Ovary (tissue), 9 donors: ENCODE results near the gene ATP6V1D. TPM values are rescaled to one million over a fixed set of nuclear protein-coding genes. Genes with fewer than 3 reads are reported as not detected.

Source experiments
- DNase-seq, 5 donors: peaks; one replicate each; pipeline ENCODE4 v3.0.0-alpha.2; 2019 to 2020
- H3K27ac ChIP-seq, 2 donors: fragments of 200-600 bp; one replicate each; pipeline versions ENCODE4 v1.5.1 to v1.8.0; 2019 to 2022
- H3K27me3 ChIP-seq: fragments of 200-600 bp; one replicate; pipeline ENCODE4 v1.8.0; 2022
- H3K36me3 ChIP-seq: fragments of 200-600 bp; sonication (generic); one replicate; pipeline ENCODE4 v1.5.1; 2019
- H3K4me1 ChIP-seq: one replicate; pipeline ENCODE4 v1.8.1; 2013; ENCODE audit warnings: mild to moderate bottlenecking, moderate library complexity; ENCODE audit not compliant: insufficient read depth
- H3K4me3 ChIP-seq: fragments of 200-600 bp; sonication (generic); one replicate; pipeline ENCODE4 v1.5.1; 2017
- H3K9me3 ChIP-seq, 2 donors: fragments of 200-600 bp in 1 of 2; sonication (generic) in 1 of 2; one replicate each; pipeline versions ENCODE4 v1.5.1 to v1.8.1; 2013 to 2019; ENCODE audit warnings: mild to moderate bottlenecking in 1 of 2, moderate library complexity in 1 of 2
- EP300 ChIP-seq: sonication (generic); formaldehyde crosslinking; IDR thresholded peaks from one replicate; pipeline ENCODE4 v1.6.1; 2017; ENCODE audit warnings: antibody characterized with exemption
- POLR2A ChIP-seq: fragments of 450-650 bp; IDR thresholded peaks from one replicate; pipeline ENCODE4 v1.6.1; 2017; ENCODE audit warnings: antibody characterized with exemption, mild to moderate bottlenecking, moderate library complexity
- WGBS, 3 donors: extraction: QIAGEN DNeasy Blood & Tissue Kit in 1 of 3; methylation state at CpG; one replicate each; pipeline versions ENCODE4 v1.1.5 to v1.1.7; 2013 to 2017; 5-methylcytosine and 5-hydroxymethylcytosine counted together
- intact Hi-C, 4 donors: fragments of 100-400 bp; cut with DNase I; formaldehyde crosslinking; loops; one replicate each; pipeline versions ENCODE4 v1.11.0 to v1.15.1; 2022 to 2023
- polyA plus RNA-seq, 2 donors: library from polyadenylated mRNA; stranded (reverse); fragments of 200-250 nt in 1 of 2; fragments of 350-450 nt in 1 of 2; fragmentation: Illumina TruSeq in 1 of 2; extraction: RNeasy Lipid Tissue Mini Kit (QIAGEN cat#74804) in 1 of 2; gene quantifications; one replicate each; pipeline ENCODE4 v1.2.3, GENCODE V29; 2013 to 2014
- total RNA-seq, 7 donors: library from RNA; depleted of rRNA in 2 of 7; stranded (reverse); fragments of >200 nt in 2 of 7; fragmentation: NEBNext Ultra II Directional in 3 of 7; extraction: Animal tissue kit (Norgen Biotek cat#: 25700) in 3 of 7; gene quantifications; one replicate each; pipeline versions ENCODE4 v1.1.0 to v1.2.4, GENCODE V29; 2016 to 2023
- TF ChIP-seq, protein P1 (sequence below), 3 donors: fragments of 450-650 bp in 2 of 3; fragments of 200-600 bp in 1 of 3; IDR thresholded peaks; one replicate each; pipeline versions ENCODE4 v1.5.1 to v1.8.0; 2016 to 2022; ENCODE audit warnings: antibody characterized with exemption in 3 of 3, mild to moderate bottlenecking in 1 of 3
- donor health status: DM: no; HTN: no; CAD: no; lungs with moderate emphysema.
- donor health status: DM: no; HTN: no; CAD: no.
- donor health status: Bipolar disorder and iron deficiency.
- donor health status: DM: yes; HTN: yes; CAD: no.
- donor health status: DM: no; HTN: no; CAD: no.
- donor health status: DM: yes; HTN: yes; CAD: no.

The ATP6V1D gene
- total and polyA plus RNA-seq, 9 donors, result 21.5 to 77.1 (median 35.4) TPM

DNA sequence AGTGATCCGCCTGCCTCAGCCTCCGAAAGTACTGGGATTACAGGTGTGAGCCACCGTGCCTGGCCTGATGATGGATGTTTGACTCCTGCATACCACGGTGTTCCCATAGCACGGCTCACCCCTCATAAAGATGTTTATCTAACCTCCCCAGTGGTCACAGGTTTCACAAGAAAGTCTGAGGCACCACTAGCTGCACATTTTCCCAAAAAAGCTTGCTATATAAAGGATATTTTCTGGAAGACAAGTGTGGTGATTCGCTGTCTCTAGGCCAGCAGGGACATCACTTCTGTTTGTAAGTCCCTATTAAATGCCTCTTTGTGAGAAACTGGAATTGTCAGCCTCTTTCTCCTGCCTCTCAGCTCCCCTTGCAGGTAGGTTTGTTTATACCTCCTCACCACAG is 34.1 kb upstream of the ATP6V1D start:
- H3K4me3 ChIP-seq, result no peak overlapping the region
- TF ChIP-seq POLR2A (no peak), EP300 (no peak)
- TF ChIP-seq, protein P1, sequence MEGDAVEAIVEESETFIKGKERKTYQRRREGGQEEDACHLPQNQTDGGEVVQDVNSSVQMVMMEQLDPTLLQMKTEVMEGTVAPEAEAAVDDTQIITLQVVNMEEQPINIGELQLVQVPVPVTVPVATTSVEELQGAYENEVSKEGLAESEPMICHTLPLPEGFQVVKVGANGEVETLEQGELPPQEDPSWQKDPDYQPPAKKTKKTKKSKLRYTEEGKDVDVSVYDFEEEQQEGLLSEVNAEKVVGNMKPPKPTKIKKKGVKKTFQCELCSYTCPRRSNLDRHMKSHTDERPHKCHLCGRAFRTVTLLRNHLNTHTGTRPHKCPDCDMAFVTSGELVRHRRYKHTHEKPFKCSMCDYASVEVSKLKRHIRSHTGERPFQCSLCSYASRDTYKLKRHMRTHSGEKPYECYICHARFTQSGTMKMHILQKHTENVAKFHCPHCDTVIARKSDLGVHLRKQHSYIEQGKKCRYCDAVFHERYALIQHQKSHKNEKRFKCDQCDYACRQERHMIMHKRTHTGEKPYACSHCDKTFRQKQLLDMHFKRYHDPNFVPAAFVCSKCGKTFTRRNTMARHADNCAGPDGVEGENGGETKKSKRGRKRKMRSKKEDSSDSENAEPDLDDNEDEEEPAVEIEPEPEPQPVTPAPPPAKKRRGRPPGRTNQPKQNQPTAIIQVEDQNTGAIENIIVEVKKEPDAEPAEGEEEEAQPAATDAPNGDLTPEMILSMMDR (IDR thresholded peaks at IDR 0.05), result no peak
- no peak for DNase-seq
- intact Hi-C loops, result no loop called here
- no peaks in the 10 kb centered on the region for H3K4me1 ChIP-seq
- 61 to 69% (median 68%) methylated on average over 6 of the region's 6 CpGs for WGBS, 3 donors
- H3K27ac ChIP-seq, result no peak overlapping the region
- no peaks in the 10 kb centered on the region for H3K36me3 ChIP-seq
- no peaks in the 10 kb centered on the region for H3K9me3 ChIP-seq
- H3K27me3 ChIP-seq, result no peaks in the 10 kb centered on the region

DNA sequence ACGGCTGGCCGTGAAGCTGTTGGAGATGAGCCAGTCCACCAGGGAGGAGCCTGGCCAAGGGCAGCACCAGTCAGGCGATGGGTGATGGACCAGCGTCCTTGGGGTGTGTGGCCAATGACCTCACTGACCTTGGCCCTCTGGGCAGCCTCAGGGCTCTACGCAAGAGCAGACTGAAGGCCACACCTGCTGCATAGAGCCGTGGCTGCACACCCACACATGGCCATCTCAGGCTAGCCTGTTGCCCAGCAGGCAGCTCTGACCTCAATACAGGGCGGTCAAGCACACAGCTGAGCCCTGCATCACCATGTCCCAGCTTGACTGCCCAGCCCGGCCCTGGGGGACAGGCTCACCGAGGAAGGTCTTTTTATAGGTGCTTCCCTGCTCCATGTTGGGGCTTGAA is 33.2 kb upstream of the ATP6V1D start:
- no peaks in the 10 kb centered on the region for H3K36me3 ChIP-seq
- 52 to 67% (median 65%) methylated on average over 7 to 9 of the region's 9 CpGs for WGBS, 3 donors

DNA sequence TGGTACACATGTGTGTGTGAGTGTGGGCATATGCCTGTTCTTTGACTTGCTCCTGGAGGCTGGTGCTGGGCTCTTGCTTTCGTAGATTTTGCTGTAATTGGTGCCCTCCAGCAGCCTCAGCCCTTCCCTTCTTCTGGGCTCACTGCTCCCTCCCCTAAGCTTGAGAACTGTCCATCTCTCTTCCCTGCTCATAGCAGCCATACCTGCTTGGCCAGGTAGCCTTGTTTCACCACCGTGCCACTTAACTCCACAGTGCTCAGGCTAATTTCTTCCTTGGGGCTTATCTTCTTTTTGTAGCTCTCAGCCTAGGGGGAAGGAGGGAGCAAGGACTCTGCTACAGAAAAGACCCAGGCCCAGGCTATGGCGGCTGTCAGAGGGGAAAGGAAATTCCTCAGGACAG is 32.5 kb upstream of the ATP6V1D start:
- no peak for DNase-seq
- H3K27me3 ChIP-seq, result no peaks in the 10 kb centered on the region
- no peak overlapping the region for H3K4me3 ChIP-seq
- 86 to 89% (median 88%) methylated on average over 3 of the region's 3 CpGs for WGBS, 3 donors
- no peaks in the 10 kb centered on the region for H3K36me3 ChIP-seq
- intact Hi-C loops, result no loop called here
- no peak for TF ChIP-seq EP300
- TF ChIP-seq, protein P1 (IDR thresholded peaks at IDR 0.05), result no peak
- TF ChIP-seq POLR2A, result no peak
- no peaks in the 10 kb centered on the region for H3K9me3 ChIP-seq
- no peaks in the 10 kb centered on the region for H3K4me1 ChIP-seq
- H3K27ac ChIP-seq, result no peak overlapping the region

More for the DNA sequence above, 33.2 kb upstream of the ATP6V1D start:
- no peak for DNase-seq
- Histone ChIP-seq H3K4me3 (no peak overlapping the region), H3K27me3 (no peaks in the 10 kb centered on the region), H3K4me1 (no peaks in the 10 kb centered on the region), H3K27ac (no peak overlapping the region), H3K9me3 (no peaks in the 10 kb centered on the region)
- TF ChIP-seq POLR2A (no peak), EP300 (no peak)
- TF ChIP-seq, protein P1 (IDR thresholded peaks at IDR 0.05), result no peak
- intact Hi-C loops, result no loop called here

DNA sequence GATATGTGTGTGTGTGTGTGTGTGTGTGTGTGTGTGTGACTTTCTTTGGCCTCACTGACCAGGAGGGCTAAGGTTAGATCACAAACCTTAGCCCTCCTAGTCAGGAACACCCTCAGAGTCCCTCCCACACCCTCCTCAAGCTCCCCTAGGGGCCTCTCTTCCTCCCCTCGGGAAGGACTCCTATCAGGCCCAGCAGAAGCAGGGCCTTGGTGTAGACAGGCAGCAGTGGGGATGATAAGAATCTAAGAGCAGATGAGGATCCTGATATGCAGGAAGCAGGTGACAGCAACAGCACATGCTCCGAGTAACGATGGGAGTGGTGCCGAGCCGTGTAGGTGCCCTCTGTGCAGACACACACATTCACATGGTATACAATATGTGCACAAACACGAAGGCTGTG is 31.7 kb upstream of the ATP6V1D start:
- no peaks in the 10 kb centered on the region for H3K36me3 ChIP-seq
- no peaks in the 10 kb centered on the region for H3K4me1 ChIP-seq
- H3K9me3 ChIP-seq, result no peaks in the 10 kb centered on the region
- no peak for DNase-seq
- H3K27me3 ChIP-seq, result no peaks in the 10 kb centered on the region
- no peak overlapping the region for H3K4me3 ChIP-seq
- no peak for TF ChIP-seq POLR2A
- TF ChIP-seq, protein P1 (IDR thresholded peaks at IDR 0.05), result no peak
- no peak for TF ChIP-seq EP300
- intact Hi-C loops, result no loop called here
- WGBS, 3 donors, result 73 to 87% (median 82%) methylated on average over 6 of the region's 6 CpGs
- no peak overlapping the region for H3K27ac ChIP-seq
